ENCODE data around the gene ZBED6. TPM values are rescaled to one million over a fixed set of nuclear protein-coding genes. Genes with fewer than 3 reads are reported as not detected.

The ZBED6 gene
- total and polyA plus RNA-seq, 2 experiments from 2014 or later = 2.6 to 12.8 TPM

- Histone ChIP-seq H3K27ac (no peak overlapping the region), H3K4me1 (ENCODE audit: insufficient read depth) (no peaks in the 10 kb centered on the region), H3K9me2 (replicated peaks; ENCODE audit: insufficient read depth) (no peaks in the 10 kb centered on the region), H3K36me3 (replicated peaks; ENCODE audit: insufficient read depth, low read depth) (no peaks in the 10 kb centered on the region), H3K79me2 (peaks cover 100% of the 10 kb centered on the region), H3K27me3 (no peaks in the 10 kb centered on the region), H3K4me3 (no peak overlapping the region), H3K9me3 (ENCODE audit: low read depth) (no peaks in the 10 kb centered on the region), H4K20me1 (ENCODE audit: insufficient read depth, poor library complexity, severe bottlenecking) (peaks cover 90% of the 10 kb centered on the region), H3K4me2 (no peak overlapping the region), H2AFZ (no peak overlapping the region)
- 96% methylated on average over 7 of the region's 7 CpGs for WGBS (ENCODE audit: low lambda C conversion rate, missing lambda C conversion rate)
- TF ChIP-seq EZH2phosphoT487 (IDR thresholded peaks at IDR 0.05; ENCODE audit: low read depth, severe bottlenecking, unreplicated experiment) (no peak), EZH2 (IDR thresholded peaks at IDR 0.05; ENCODE audit: borderline replicate concordance) (no peak)
- TF ChIP-seq, protein P1, sequence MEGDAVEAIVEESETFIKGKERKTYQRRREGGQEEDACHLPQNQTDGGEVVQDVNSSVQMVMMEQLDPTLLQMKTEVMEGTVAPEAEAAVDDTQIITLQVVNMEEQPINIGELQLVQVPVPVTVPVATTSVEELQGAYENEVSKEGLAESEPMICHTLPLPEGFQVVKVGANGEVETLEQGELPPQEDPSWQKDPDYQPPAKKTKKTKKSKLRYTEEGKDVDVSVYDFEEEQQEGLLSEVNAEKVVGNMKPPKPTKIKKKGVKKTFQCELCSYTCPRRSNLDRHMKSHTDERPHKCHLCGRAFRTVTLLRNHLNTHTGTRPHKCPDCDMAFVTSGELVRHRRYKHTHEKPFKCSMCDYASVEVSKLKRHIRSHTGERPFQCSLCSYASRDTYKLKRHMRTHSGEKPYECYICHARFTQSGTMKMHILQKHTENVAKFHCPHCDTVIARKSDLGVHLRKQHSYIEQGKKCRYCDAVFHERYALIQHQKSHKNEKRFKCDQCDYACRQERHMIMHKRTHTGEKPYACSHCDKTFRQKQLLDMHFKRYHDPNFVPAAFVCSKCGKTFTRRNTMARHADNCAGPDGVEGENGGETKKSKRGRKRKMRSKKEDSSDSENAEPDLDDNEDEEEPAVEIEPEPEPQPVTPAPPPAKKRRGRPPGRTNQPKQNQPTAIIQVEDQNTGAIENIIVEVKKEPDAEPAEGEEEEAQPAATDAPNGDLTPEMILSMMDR (IDR thresholded peaks at IDR 0.05; ENCODE audit: poor library complexity) = no peak
- no peak for DNase-seq (ENCODE audit: low spot score)
Measured at GRCh38 chr1:203805689-203806088, 10.3 kb downstream of the ZBED6 start.

DNA sequence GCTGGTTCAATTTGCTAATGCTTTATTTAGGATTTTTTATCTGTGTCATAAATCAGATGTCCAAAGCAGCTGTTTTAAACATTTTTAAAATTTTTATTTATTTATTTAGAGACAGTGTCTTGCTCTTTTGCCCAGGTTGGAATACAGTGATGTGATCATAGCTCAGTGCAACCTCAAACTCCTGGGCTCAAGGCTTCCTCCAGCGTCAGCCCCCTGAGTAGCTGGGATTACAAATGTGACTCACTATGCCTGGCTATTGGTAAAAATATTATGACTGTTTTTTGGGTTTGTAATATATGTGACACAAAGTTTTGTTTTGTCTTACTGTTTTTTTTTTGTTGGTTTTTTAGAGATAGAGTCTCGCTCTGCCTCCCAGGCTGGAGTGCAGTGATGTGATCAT, 11.8 kb downstream of the ZBED6 start:
- no peaks in the 10 kb centered on the region for H3K4me1 ChIP-seq (ENCODE audit: insufficient read depth)
- no peaks in the 10 kb centered on the region for H3K27me3 ChIP-seq
- no peak overlapping the region for H3K27ac ChIP-seq
- H2AFZ ChIP-seq = no peak overlapping the region
- no peak overlapping the region for H3K4me3 ChIP-seq
- no peaks in the 10 kb centered on the region for H3K36me3 ChIP-seq (replicated peaks; ENCODE audit: insufficient read depth, low read depth)
- H3K79me2 ChIP-seq = peaks cover 100% of the 10 kb centered on the region
- WGBS (ENCODE audit: low lambda C conversion rate, missing lambda C conversion rate) = 85% methylated on average over 2 of the region's 2 CpGs
- no peaks in the 10 kb centered on the region for H3K9me2 ChIP-seq (replicated peaks; ENCODE audit: insufficient read depth)
- peaks cover 88% of the 10 kb centered on the region for H4K20me1 ChIP-seq (ENCODE audit: insufficient read depth, poor library complexity, severe bottlenecking)
- TF ChIP-seq EZH2phosphoT487 (IDR thresholded peaks at IDR 0.05; ENCODE audit: low read depth, severe bottlenecking, unreplicated experiment) = no peak
- TF ChIP-seq, protein P1 (IDR thresholded peaks at IDR 0.05; ENCODE audit: poor library complexity) = no peak
- no peak for TF ChIP-seq EZH2 (IDR thresholded peaks at IDR 0.05; ENCODE audit: borderline replicate concordance)
- DNase-seq (ENCODE audit: low spot score) = peak; percentile 15
- no peak overlapping the region for H3K4me2 ChIP-seq
- H3K9me3 ChIP-seq (ENCODE audit: low read depth) = no peaks in the 10 kb centered on the region

- Histone ChIP-seq H3K4me1 (ENCODE audit: insufficient read depth) (no peaks in the 10 kb centered on the region), H4K20me1 (ENCODE audit: insufficient read depth, poor library complexity, severe bottlenecking) (peaks cover 69% of the 10 kb centered on the region), H3K4me3 (no peak overlapping the region), H3K27me3 (no peaks in the 10 kb centered on the region), H3K9me3 (ENCODE audit: low read depth) (no peaks in the 10 kb centered on the region), H2AFZ (no peak overlapping the region), H3K36me3 (replicated peaks; ENCODE audit: insufficient read depth, low read depth) (no peaks in the 10 kb centered on the region), H3K4me2 (no peak overlapping the region), H3K9me2 (replicated peaks; ENCODE audit: insufficient read depth) (no peaks in the 10 kb centered on the region), H3K79me2 (peaks cover 99% of the 10 kb centered on the region), H3K27ac (no peak overlapping the region)
- no peak for DNase-seq (ENCODE audit: low spot score)
- 97% methylated on average over 2 of the region's 2 CpGs for WGBS (ENCODE audit: low lambda C conversion rate, missing lambda C conversion rate)
- TF ChIP-seq EZH2phosphoT487 (IDR thresholded peaks at IDR 0.05; ENCODE audit: low read depth, severe bottlenecking, unreplicated experiment) = no peak
- no peak for TF ChIP-seq EZH2 (IDR thresholded peaks at IDR 0.05; ENCODE audit: borderline replicate concordance)
- TF ChIP-seq, protein P1 (IDR thresholded peaks at IDR 0.05; ENCODE audit: poor library complexity) = no peak
Measured at GRCh38 chr1:203813581-203814341, 18.3 kb downstream of the ZBED6 start.
